Stomach (tissue), 4 donors: ENCODE measurements around the gene COX19.

Experiments
- POLR2A ChIP-seq, 4 donors: fragments of 450-650 bp; IDR thresholded peaks; one replicate each; pipeline ENCODE4 v1.6.1; 2016; ENCODE audit warnings: antibody characterized with exemption in 4 of 4, control low read depth in 2 of 4, mild to moderate bottlenecking in 1 of 4, moderate library complexity in 1 of 4
- POLR2AphosphoS5 ChIP-seq, 3 donors: sonication (generic); formaldehyde crosslinking; IDR thresholded peaks; one replicate each; pipeline ENCODE4 v1.6.1; 2016; ENCODE audit warnings: antibody characterized with exemption in 3 of 3

GRCh38 chr7:1019255-1019785 lies 44.0 kb upstream of the COX19 start:
- no peak for TF ChIP-seq POLR2A (IDR thresholded peaks at IDR 0.05)
- no peak for TF ChIP-seq POLR2AphosphoS5 (IDR thresholded peaks at IDR 0.05)
